ENCODE results near the gene PA2G4. TPM values are rescaled to one million over a fixed set of nuclear protein-coding genes. Genes with fewer than 3 reads are reported as not detected.
"Not testable (repeated sequence)": the region's sequence is repeated elsewhere in the genome, so short reads cannot be mapped to it uniquely, and the experiment has no call there.

PA2G4 gene
- total RNA-seq, 2 donors from 2014 or later, result 128 to 161 TPM

GRCh38 chr12:56155256-56155845 lies 51.0 kb downstream of the PA2G4 start:
- Histone ChIP-seq H3K9ac (ENCODE audit: extremely low read depth, low read length, poor library complexity, severe bottlenecking) (no peak overlapping the region), H3K27ac (ENCODE audit: low read depth, low read length) (no peak overlapping the region), H3K36me3 (ENCODE audit: control insufficient read depth, insufficient read depth, low read length) (peaks cover 35% of the 10 kb centered on the region), H3K4me1 (ENCODE audit: control insufficient read depth, insufficient read depth, low read length) (peaks cover 16% of the 10 kb centered on the region), H3K9me3 (ENCODE audit: control insufficient read depth, low read length) (no peaks in the 10 kb centered on the region), H3K4me3 (ENCODE audit: low read length) (peak overlapping the region; percentile 18), H3K27me3 (ENCODE audit: control insufficient read depth, insufficient read depth, low read length, poor library complexity, severe bottlenecking) (no peaks in the 10 kb centered on the region)
- peak overlapping the region; percentile 2 for H3K4me3 Mint-ChIP-seq
- H3K27ac Mint-ChIP-seq, result peak overlapping the region; percentile 6
- H3K4me1 Mint-ChIP-seq, result peaks cover 55% of the 10 kb centered on the region
- H3K36me3 Mint-ChIP-seq (ENCODE audit: low read depth), result peaks cover 28% of the 10 kb centered on the region
- no peak for DNase-seq
- no peak for TF ChIP-seq CTCF (conservative IDR thresholded peaks at IDR 0.05)
- no peaks in the 10 kb centered on the region for H3K27me3 Mint-ChIP-seq (ENCODE audit: insufficient read depth)
- 91 to 93% methylated on average over 8 to 11 of the region's 11 CpGs for WGBS, 2 experiments (ENCODE audit: insufficient coverage in 1 of 2, insufficient read length in 1 of 2)
- no peaks in the 10 kb centered on the region for H3K9me3 Mint-ChIP-seq

- not testable (repeated sequence) for H3K27me3 Mint-ChIP-seq (ENCODE audit: insufficient read depth); DNase-seq; H3K9me3 ChIP-seq (ENCODE audit: control insufficient read depth, low read length); H3K9ac ChIP-seq (ENCODE audit: extremely low read depth, low read length, poor library complexity, severe bottlenecking); H3K27me3 ChIP-seq (ENCODE audit: control insufficient read depth, insufficient read depth, low read length, poor library complexity, severe bottlenecking); H3K9me3 Mint-ChIP-seq
- H3K36me3 Mint-ChIP-seq (ENCODE audit: low read depth), result peaks cover 38% of the 10 kb centered on the region
- peak overlapping the region; percentile 99 for H3K27ac Mint-ChIP-seq
- H3K36me3 ChIP-seq (ENCODE audit: control insufficient read depth, insufficient read depth, low read length), result peaks cover 47% of the 10 kb centered on the region
- peaks cover 21% of the 10 kb centered on the region for H3K4me1 ChIP-seq (ENCODE audit: control insufficient read depth, insufficient read depth, low read length)
- peak overlapping the region; percentile 96 for H3K4me3 Mint-ChIP-seq
- peak overlapping the region; percentile 95 for H3K27ac ChIP-seq (ENCODE audit: low read depth, low read length)
- 94 to 96% methylated on average over 21 of the region's 21 CpGs for WGBS, 2 experiments (ENCODE audit: insufficient coverage in 1 of 2, insufficient read length in 1 of 2)
- H3K4me3 ChIP-seq (ENCODE audit: low read length), result peak overlapping the region; percentile 77
- peaks cover 64% of the 10 kb centered on the region for H3K4me1 Mint-ChIP-seq
Measured at GRCh38 chr12:56156464-56157200, 52.3 kb downstream of the PA2G4 start.

GRCh38 chr12:56157201-56158028 lies 53.1 kb downstream of the PA2G4 start:
- Mint-ChIP-seq H3K27me3 (ENCODE audit: insufficient read depth) (no peaks in the 10 kb centered on the region), H3K27ac (peak overlapping the region; percentile 99), H3K9me3 (no peaks in the 10 kb centered on the region), H3K36me3 (ENCODE audit: low read depth) (peaks cover 40% of the 10 kb centered on the region), H3K4me3 (peak overlapping the region; percentile 96), H3K4me1 (peaks cover 68% of the 10 kb centered on the region)
- H3K36me3 ChIP-seq (ENCODE audit: control insufficient read depth, insufficient read depth, low read length), result peaks cover 53% of the 10 kb centered on the region
- H3K9ac ChIP-seq (ENCODE audit: extremely low read depth, low read length, poor library complexity, severe bottlenecking), result peak overlapping the region; percentile 66
- peak; percentile 97 for DNase-seq
- WGBS, 2 experiments (ENCODE audit: insufficient coverage in 1 of 2, insufficient read length in 1 of 2), result 28 to 31% methylated on average over 36 to 45 of the region's 45 CpGs
- no peaks in the 10 kb centered on the region for H3K27me3 ChIP-seq (ENCODE audit: control insufficient read depth, insufficient read depth, low read length, poor library complexity, severe bottlenecking)
- no peaks in the 10 kb centered on the region for H3K9me3 ChIP-seq (ENCODE audit: control insufficient read depth, low read length)
- H3K4me3 ChIP-seq (ENCODE audit: low read length), result peak overlapping the region; percentile 77
- peaks cover 21% of the 10 kb centered on the region for H3K4me1 ChIP-seq (ENCODE audit: control insufficient read depth, insufficient read depth, low read length)
- H3K27ac ChIP-seq (ENCODE audit: low read depth, low read length), result peak overlapping the region; percentile 95
- TF ChIP-seq CTCF (conservative IDR thresholded peaks at IDR 0.05), result peak; percentile 83
